ENCODE data around the gene ADIPOR1.

Gene ADIPOR1

DNA sequence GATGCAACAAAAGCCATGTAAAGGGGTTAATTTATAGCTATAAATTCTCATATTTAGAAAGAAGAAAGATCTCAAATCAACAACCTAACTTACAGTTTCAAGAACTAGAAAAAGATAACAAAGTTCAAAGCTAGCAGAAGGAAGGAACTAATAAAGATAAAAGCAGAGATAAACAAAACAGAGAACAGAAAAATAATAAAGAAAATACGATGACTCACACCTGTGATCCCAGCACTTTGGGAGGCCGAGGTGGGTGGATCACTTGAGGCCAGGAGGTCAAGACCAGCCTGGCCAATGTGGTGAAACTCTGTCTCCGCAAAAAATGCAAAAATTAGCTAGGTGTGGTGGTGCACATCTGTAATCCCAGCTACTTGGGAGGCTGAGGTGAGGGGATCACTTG is 36.6 kb upstream of the ADIPOR1 start:
- Histone ChIP-seq H3K14ac (ENCODE audit: low read length) (no peak overlapping the region), H3K36me3 (replicated peaks in 1 of 2; ENCODE audit: control insufficient read depth in 2 of 2, insufficient read depth in 2 of 2, low read length in 2 of 2) (no peaks in the 10 kb centered on the region), H4K91ac (ENCODE audit: low read depth, low read length, poor library complexity) (no peak overlapping the region), H3K9me3 (replicated peaks in 1 of 2; ENCODE audit: control insufficient read depth in 2 of 2, insufficient read depth in 1 of 2, low read depth in 1 of 2, low read length in 2 of 2) (no peaks in the 10 kb centered on the region), H3K18ac (ENCODE audit: low read length) (no peak overlapping the region), H3K4me3 (ENCODE audit: low read length in 2 of 2) (no peak overlapping the region), H2BK15ac (ENCODE audit: low read length) (no peak overlapping the region), H3K9ac (ENCODE audit: low read depth, low read length, poor library complexity) (no peak overlapping the region), H3K4ac (ENCODE audit: low read length) (no peak overlapping the region), H3K4me2 (ENCODE audit: insufficient read depth, low read length, poor library complexity, severe bottlenecking) (no peak overlapping the region), H2BK12ac (ENCODE audit: low read length) (no peak overlapping the region), H2AFZ (ENCODE audit: low read length) (no peak overlapping the region), H2AK5ac (ENCODE audit: low read depth, low read length) (no peak overlapping the region), H4K8ac (ENCODE audit: low read depth, low read length) (no peak overlapping the region), H3K23ac (ENCODE audit: low read depth, low read length, poor library complexity) (no peak overlapping the region), H2BK120ac (ENCODE audit: low read depth, low read length) (no peak overlapping the region), H3K4me1 (ENCODE audit: control insufficient read depth in 2 of 2, insufficient read depth in 1 of 2, low read depth in 1 of 2, low read length in 2 of 2) (no peaks in the 10 kb centered on the region), H3K79me1 (ENCODE audit: low read depth, low read length) (no peaks in the 10 kb centered on the region), H2BK5ac (ENCODE audit: low read length) (no peak overlapping the region), H3K27me3 (ENCODE audit: control insufficient read depth in 3 of 3, insufficient read depth in 3 of 3, low read depth in 1 of 3, low read length in 3 of 3) (peaks cover 0 to 28% (median 2%) of the 10 kb centered on the region in 3 experiments), H3K27ac (replicated peaks; ENCODE audit: low read length) (no peak overlapping the region)
- DNase-seq (ENCODE audit: low spot score): no peak
- no CpG with 5 or more reads among the region's 3 CpGs for WGBS, 2 donors (ENCODE audit: extremely low coverage in 2 of 2, insufficient read length in 2 of 2, insufficient replicate concordance in 1 of 2)

DNA sequence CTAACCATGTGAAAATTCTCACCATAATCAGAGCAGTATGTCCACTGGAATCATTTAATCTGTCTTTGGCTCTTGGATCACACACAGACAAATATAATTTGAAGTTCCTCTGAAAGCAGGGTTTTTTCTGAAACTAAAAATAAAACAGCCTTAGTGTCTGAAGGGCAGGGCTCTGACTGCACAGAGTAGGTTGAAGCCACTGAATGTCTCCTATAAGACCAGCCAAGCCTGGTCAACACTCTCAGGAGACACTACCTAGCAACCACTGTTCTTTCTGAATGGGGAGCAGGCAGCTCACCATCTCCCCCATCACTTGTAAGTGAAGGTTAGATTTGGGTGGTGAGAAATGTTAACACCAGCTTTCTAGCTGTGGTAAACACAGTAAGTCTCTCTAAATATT is 33.0 kb upstream of the ADIPOR1 start:
- Histone ChIP-seq H3K4me1 (ENCODE audit: control insufficient read depth in 2 of 2, insufficient read depth in 1 of 2, low read depth in 1 of 2, low read length in 2 of 2) (no peaks in the 10 kb centered on the region), H2AK5ac (ENCODE audit: low read depth, low read length) (no peak overlapping the region), H3K79me1 (ENCODE audit: low read depth, low read length) (no peaks in the 10 kb centered on the region), H4K91ac (ENCODE audit: low read depth, low read length, poor library complexity) (no peak overlapping the region), H2BK15ac (ENCODE audit: low read length) (no peak overlapping the region), H3K14ac (ENCODE audit: low read length) (no peak overlapping the region), H4K8ac (ENCODE audit: low read depth, low read length) (no peak overlapping the region), H3K4me2 (ENCODE audit: insufficient read depth, low read length, poor library complexity, severe bottlenecking) (no peak overlapping the region), H3K23ac (ENCODE audit: low read depth, low read length, poor library complexity) (no peak overlapping the region), H2BK5ac (ENCODE audit: low read length) (no peak overlapping the region), H3K36me3 (replicated peaks in 1 of 2; ENCODE audit: control insufficient read depth in 2 of 2, insufficient read depth in 2 of 2, low read length in 2 of 2) (no peaks in the 10 kb centered on the region), H3K4ac (ENCODE audit: low read length) (no peak overlapping the region), H3K18ac (ENCODE audit: low read length) (no peak overlapping the region), H3K27me3 (ENCODE audit: control insufficient read depth in 3 of 3, insufficient read depth in 3 of 3, low read depth in 1 of 3, low read length in 3 of 3) (peaks cover 0 to 55% (median 3%) of the 10 kb centered on the region in 3 experiments), H3K27ac (replicated peaks; ENCODE audit: low read length) (no peak overlapping the region), H3K4me3 (ENCODE audit: low read length in 2 of 2) (no peak overlapping the region), H2AFZ (ENCODE audit: low read length) (no peak overlapping the region), H2BK120ac (ENCODE audit: low read depth, low read length) (no peak overlapping the region), H3K9ac (ENCODE audit: low read depth, low read length, poor library complexity) (no peak overlapping the region), H3K9me3 (replicated peaks in 1 of 2; ENCODE audit: control insufficient read depth in 2 of 2, insufficient read depth in 1 of 2, low read depth in 1 of 2, low read length in 2 of 2) (no peaks in the 10 kb centered on the region), H2BK12ac (ENCODE audit: low read length) (no peak overlapping the region)
- DNase-seq (ENCODE audit: low spot score): no peak

DNA sequence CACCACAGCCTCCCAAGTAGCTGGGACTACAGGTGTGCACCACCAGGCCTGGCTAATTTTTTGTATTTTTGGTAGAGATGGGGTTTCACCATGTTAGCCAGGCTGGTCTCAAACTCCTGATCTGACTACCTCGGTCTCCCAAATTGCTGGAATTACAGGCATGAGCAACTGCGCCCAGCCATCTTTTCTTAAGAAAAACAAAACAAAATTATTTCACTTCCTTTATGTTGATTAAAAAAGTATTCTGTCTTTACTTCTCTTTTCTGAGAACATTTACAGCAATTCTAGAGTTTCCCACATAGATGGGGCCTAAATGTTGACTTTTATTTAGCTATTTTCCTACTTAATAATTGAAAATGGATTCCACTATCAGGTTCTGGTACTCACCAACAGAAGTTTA is 31.8 kb upstream of the ADIPOR1 start:
- no peak overlapping the region for H2AK5ac ChIP-seq (ENCODE audit: low read depth, low read length)
- H2BK5ac ChIP-seq (ENCODE audit: low read length): no peak overlapping the region
- no peak overlapping the region for H3K4me3 ChIP-seq (ENCODE audit: low read length in 2 of 2)
- no peak overlapping the region for H2BK12ac ChIP-seq (ENCODE audit: low read length)
- peaks cover 0 to 55% (median 3%) of the 10 kb centered on the region in 3 experiments for H3K27me3 ChIP-seq (ENCODE audit: control insufficient read depth in 3 of 3, insufficient read depth in 3 of 3, low read depth in 1 of 3, low read length in 3 of 3)
- H3K4me2 ChIP-seq (ENCODE audit: insufficient read depth, low read length, poor library complexity, severe bottlenecking): no peak overlapping the region
- no CpG with 5 or more reads among the region's 2 CpGs for WGBS, 2 donors (ENCODE audit: extremely low coverage in 2 of 2, insufficient read length in 2 of 2, insufficient replicate concordance in 1 of 2)
- no peak overlapping the region for H2BK15ac ChIP-seq (ENCODE audit: low read length)
- DNase-seq (ENCODE audit: low spot score): no peak
- no peak overlapping the region for H3K18ac ChIP-seq (ENCODE audit: low read length)
- no peak overlapping the region for H4K91ac ChIP-seq (ENCODE audit: low read depth, low read length, poor library complexity)
- H2AFZ ChIP-seq (ENCODE audit: low read length): no peak overlapping the region
- H3K23ac ChIP-seq (ENCODE audit: low read depth, low read length, poor library complexity): no peak overlapping the region
- no peaks in the 10 kb centered on the region for H3K79me1 ChIP-seq (ENCODE audit: low read depth, low read length)
- no peak overlapping the region for H3K14ac ChIP-seq (ENCODE audit: low read length)
- H3K9me3 ChIP-seq (replicated peaks in 1 of 2; ENCODE audit: control insufficient read depth in 2 of 2, insufficient read depth in 1 of 2, low read depth in 1 of 2, low read length in 2 of 2): no peaks in the 10 kb centered on the region
- H3K4ac ChIP-seq (ENCODE audit: low read length): no peak overlapping the region
- no peak overlapping the region for H2BK120ac ChIP-seq (ENCODE audit: low read depth, low read length)
- no peak overlapping the region for H4K8ac ChIP-seq (ENCODE audit: low read depth, low read length)
- H3K36me3 ChIP-seq (replicated peaks in 1 of 2; ENCODE audit: control insufficient read depth in 2 of 2, insufficient read depth in 2 of 2, low read length in 2 of 2): no peaks in the 10 kb centered on the region
- no peaks in the 10 kb centered on the region for H3K4me1 ChIP-seq (ENCODE audit: control insufficient read depth in 2 of 2, insufficient read depth in 1 of 2, low read depth in 1 of 2, low read length in 2 of 2)
- no peak overlapping the region for H3K27ac ChIP-seq (replicated peaks; ENCODE audit: low read length)
- H3K9ac ChIP-seq (ENCODE audit: low read depth, low read length, poor library complexity): no peak overlapping the region

DNA sequence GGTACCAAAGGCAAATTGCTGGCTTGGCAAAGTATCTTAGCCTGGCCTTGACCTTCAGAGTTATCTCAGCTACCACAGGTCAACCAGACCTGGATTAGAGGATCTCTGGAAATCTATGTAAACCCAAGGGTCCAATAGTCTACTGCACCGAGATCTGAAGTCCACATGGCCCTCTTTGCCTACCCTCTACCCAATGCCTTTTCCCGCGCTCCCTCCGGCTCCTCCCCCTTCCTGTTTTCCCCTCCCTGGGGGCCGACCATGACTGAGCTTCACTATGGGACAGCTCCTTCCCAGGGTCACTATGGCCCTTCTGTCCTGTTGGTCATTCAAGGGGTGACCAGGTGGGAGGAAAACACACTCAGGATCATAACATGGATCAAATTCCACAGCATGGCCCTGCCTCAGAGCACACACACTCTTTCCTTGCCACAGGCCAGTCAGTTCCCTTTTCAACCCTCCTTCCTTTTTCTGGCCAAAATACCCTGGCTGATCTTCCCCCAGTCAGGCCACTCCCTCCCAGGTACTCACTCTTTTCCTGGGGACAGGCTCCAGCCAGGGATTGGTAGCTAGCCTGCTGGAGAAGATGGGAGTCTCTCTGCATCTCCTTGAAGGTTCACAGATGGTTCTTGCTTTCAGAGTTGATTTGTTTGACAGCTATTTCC is 29.9 kb upstream of the ADIPOR1 start:
- no peak overlapping the region for H2BK5ac ChIP-seq (ENCODE audit: low read length)
- H3K18ac ChIP-seq (ENCODE audit: low read length): no peak overlapping the region
- no peak overlapping the region for H4K91ac ChIP-seq (ENCODE audit: low read depth, low read length, poor library complexity)
- no peaks in the 10 kb centered on the region for H3K36me3 ChIP-seq (replicated peaks in 1 of 2; ENCODE audit: control insufficient read depth in 2 of 2, insufficient read depth in 2 of 2, low read length in 2 of 2)
- H3K23ac ChIP-seq (ENCODE audit: low read depth, low read length, poor library complexity): no peak overlapping the region
- H2BK120ac ChIP-seq (ENCODE audit: low read depth, low read length): no peak overlapping the region
- no peak overlapping the region for H4K8ac ChIP-seq (ENCODE audit: low read depth, low read length)
- no peak for DNase-seq (ENCODE audit: low spot score)
- H3K27ac ChIP-seq (replicated peaks; ENCODE audit: low read length): no peak overlapping the region
- no peak overlapping the region for H2BK15ac ChIP-seq (ENCODE audit: low read length)
- H3K14ac ChIP-seq (ENCODE audit: low read length): no peak overlapping the region
- no peaks in the 10 kb centered on the region for H3K79me1 ChIP-seq (ENCODE audit: low read depth, low read length)
- no peak overlapping the region for H2AFZ ChIP-seq (ENCODE audit: low read length)
- H3K4me3 ChIP-seq (ENCODE audit: low read length in 2 of 2): peak overlapping the region in 1 of 2 donors; percentile 64
- no peak overlapping the region for H2BK12ac ChIP-seq (ENCODE audit: low read length)
- H3K4ac ChIP-seq (ENCODE audit: low read length): no peak overlapping the region
- H3K4me2 ChIP-seq (ENCODE audit: insufficient read depth, low read length, poor library complexity, severe bottlenecking): no peak overlapping the region
- no CpG with 5 or more reads among the region's 5 CpGs for WGBS, 2 donors (ENCODE audit: extremely low coverage in 2 of 2, insufficient read length in 2 of 2, insufficient replicate concordance in 1 of 2)
- H2AK5ac ChIP-seq (ENCODE audit: low read depth, low read length): no peak overlapping the region
- no peaks in the 10 kb centered on the region for H3K4me1 ChIP-seq (ENCODE audit: control insufficient read depth in 2 of 2, insufficient read depth in 1 of 2, low read depth in 1 of 2, low read length in 2 of 2)
- H3K27me3 ChIP-seq (ENCODE audit: control insufficient read depth in 3 of 3, insufficient read depth in 3 of 3, low read depth in 1 of 3, low read length in 3 of 3): peaks cover 0 to 55% (median 3%) of the 10 kb centered on the region in 3 experiments
- no peak overlapping the region for H3K9ac ChIP-seq (ENCODE audit: low read depth, low read length, poor library complexity)
- no peaks in the 10 kb centered on the region for H3K9me3 ChIP-seq (replicated peaks in 1 of 2; ENCODE audit: control insufficient read depth in 2 of 2, insufficient read depth in 1 of 2, low read depth in 1 of 2, low read length in 2 of 2)
